GM19025 (cell line): ENCODE results near the gene IL4.

Experiments
- ATAC-seq: cut with Tn5 transposase; IDR thresholded peaks from one replicate; pipeline ENCODE4 v1.9.1; 2021; ENCODE audit warnings: mild to moderate bottlenecking, low read depth, moderate library complexity; ENCODE audit not compliant: unreplicated experiment

The IL4 gene

GRCh38 chr5:132657676-132658380 lies 16.0 kb upstream of the IL4 start, which contains the start of gene IL13:
IL13 (plus strand) TSS chr5:132658173; CDS start chr5:132658187, 14 bp downstream.
- no peak for ATAC-seq

DNA sequence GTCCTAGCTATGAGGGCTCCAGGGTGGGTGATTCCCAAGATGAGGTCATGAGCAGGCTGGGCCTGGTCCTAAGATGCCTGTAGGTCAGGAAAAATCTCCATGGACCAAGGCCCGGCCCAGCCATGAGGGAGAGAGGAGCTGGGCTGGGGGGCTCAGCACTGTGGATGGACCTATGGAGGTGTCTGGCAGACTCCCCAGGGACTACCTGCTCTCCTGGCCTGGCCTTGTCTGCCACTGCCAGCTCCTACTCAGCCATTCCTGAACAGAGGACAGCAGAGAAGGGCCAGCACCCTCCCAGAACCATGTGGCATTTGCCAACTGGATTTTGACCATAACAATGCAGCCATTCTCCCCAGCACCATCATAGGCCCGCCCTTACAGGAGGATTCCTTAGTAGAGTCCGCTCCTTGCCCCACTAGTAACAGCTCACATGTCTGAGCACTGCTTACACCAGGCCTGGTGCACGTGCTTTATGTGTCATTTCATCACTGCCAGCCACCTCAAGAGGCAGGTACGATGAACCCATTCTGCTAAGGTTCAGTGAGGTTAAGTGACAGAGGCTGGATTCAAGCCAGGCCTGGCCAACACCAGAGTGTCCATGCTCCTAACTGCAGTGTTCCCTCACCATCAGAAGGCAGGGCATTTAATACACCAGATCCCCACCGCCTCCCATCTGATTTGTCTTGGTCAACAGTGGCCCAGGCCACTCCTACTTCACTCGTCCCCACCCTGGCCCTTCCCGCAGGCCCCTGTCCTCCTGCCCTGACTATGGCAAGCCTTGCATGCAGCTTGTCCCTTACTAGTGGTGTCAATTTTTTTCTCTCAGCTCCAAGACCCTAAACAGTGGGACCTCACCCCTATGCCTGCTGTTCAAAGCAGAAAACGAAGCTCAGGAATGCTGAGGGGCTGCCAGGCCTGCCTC lies 15.1 kb upstream of the IL4 start:
- no peak for ATAC-seq

- no peak for ATAC-seq
These were observed 13.9 kb upstream of the IL4 start for GRCh38 chr5:132659598-132660493.

- ATAC-seq = no peak
These were observed 12.4 kb upstream of the IL4 start for GRCh38 chr5:132661231-132662003.

DNA sequence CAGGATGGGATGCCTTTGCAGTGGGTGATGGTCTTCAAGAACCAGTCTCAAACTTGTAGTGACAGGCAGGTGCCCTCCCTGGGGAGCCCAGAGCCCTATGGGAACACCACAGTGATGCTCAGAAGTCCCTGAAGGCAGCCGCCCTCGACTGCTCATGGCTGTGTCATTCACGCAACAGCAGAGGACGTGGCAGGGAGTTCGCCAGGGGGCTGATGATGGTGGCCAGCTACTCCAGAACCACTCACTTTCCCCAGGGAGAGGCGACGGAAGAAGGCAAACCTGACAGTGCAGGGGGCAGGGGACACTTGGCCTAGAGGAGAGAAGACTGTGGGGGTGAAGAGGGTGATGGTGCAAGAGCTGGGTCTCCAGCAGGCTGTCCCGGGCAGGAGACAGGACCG lies 11.8 kb upstream of the IL4 start:
- no peak for ATAC-seq

DNA sequence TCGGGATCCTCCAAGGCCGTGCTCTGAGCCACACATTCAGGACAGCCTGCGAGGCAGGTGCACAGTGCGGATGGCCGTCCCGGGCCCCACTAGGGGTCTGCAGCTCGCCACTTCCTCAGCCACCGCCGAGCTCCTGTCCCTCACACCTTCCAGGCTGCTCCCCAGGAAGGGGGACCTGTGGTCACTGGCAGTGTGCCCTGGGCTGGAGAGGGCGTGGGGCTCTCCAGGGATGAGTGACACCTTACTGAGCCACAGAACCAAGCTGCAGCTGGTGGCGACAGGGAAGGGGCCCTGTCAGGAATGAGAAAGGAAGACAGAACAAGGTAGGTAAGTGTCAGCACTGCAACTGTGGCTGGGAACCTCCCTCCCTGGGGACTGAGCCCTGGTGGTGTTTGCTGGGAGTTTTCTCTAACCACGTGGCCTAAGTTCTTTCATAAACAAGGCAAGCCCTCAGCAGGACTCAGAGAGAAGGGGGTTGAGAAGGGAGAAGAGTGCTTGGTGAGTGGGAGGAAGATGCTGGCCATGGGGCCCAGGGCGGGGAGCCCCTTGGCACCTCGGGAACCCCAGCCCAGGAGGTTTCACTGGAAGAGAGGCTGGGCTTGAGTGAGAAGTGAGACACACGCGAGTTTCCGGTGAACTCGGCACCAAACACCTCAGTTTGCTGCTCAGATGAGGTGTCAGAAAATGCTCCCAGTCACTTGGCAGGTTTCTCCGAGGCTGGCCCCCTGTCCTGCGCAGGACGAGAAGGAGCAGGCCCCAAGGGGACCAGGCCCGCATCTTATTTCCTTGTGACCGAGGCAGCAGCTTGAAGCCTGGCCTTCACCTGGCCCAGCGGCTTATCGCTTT lies 10.6 kb upstream of the IL4 start:
- peak; percentile 47 for ATAC-seq

GRCh38 chr5:132663771-132664695 lies 9.8 kb upstream of the IL4 start:
- ATAC-seq = peak; percentile 47

DNA sequence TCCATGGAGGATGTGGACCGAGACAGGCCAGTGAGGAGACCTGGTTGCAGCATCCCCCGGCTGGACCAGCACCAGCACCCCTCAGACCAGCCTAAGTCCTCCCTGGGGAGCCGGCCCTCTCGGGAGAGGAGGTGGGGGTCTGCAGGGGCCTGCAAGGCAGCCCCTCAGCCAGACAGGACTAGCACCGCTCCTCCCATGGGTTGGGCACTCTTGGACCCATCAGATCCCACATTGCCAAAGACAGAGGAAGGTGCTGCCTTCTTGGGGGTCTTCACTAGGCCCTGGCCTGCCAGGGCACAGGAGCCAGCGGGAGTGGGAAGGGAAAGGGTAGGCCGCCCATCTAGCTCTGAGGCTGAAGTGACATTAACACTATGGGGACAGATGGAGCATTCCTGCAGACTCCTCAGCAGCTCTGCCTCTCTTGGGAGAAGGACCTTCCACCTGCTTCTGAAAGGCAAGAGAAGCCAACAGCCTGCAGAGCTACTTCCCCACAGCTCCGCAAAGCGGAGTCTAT lies 9.0 kb upstream of the IL4 start:
- no peak for ATAC-seq

DNA sequence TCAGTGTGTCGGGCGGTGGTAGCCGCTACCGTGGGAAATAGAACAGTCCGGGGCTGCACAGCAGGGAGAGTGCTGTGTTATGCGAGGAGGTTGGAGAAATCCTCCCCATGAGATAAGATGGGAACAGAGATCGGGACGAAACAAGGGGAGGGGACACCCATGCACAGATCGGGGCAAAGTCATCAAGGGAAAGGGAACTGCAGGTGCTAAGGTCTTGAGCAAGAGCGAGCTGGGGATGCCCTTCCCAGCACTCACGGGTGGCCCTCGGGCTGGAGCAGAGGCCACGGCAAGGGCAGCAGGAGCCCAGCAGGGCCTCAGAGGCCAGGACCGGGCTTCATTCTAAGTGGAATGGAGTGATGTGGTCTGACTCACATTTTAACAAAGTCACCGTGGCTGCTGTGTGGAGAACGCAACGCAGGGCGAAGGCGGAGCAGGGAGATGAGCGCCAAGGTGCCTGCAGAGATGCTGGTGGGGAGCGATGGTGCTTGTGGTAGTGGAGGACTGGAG lies 8.2 kb upstream of the IL4 start:
- no peak for ATAC-seq

DNA sequence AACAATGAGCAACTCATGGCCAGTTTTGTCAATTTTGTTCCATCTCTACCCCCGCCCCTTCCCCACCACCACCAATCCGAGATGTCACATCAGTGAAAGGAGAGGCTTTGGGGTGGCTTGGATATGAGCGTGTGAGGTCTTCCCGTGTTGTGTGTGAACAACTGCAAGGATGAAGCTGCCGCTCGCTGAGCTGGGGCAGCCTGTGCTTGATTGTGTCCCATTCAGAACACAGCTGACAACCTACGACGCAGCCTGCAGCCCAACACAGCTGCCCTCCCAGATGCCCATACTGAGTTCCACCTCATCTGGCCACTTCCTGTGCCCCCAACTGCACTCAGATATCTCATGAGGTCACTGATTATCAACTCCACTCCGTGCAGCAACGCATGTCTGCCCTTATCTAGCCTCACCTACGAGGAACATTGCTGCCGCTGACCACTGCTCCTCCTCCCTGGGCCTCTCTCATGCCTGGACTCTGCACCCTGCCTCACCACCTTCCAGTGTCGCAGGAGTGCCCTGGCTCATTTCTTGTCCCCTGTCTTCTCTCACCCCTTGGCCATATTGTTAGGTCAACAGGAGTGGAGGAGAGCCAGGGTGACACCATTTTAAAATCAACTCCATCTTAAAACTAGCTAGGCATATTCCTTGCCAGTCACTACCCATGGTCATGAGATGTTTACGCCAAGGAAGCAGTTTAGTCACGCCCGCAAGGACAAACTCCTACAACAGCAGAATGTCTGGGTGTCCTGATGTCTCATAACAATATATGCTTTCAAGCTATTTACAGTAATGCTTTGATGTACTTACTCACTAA lies 7.3 kb upstream of the IL4 start:
- no peak for ATAC-seq

GRCh38 chr5:132667309-132667708 lies 6.5 kb upstream of the IL4 start:
- no peak for ATAC-seq

GRCh38 chr5:132667761-132668705 lies 5.8 kb upstream of the IL4 start:
- ATAC-seq = no peak

DNA sequence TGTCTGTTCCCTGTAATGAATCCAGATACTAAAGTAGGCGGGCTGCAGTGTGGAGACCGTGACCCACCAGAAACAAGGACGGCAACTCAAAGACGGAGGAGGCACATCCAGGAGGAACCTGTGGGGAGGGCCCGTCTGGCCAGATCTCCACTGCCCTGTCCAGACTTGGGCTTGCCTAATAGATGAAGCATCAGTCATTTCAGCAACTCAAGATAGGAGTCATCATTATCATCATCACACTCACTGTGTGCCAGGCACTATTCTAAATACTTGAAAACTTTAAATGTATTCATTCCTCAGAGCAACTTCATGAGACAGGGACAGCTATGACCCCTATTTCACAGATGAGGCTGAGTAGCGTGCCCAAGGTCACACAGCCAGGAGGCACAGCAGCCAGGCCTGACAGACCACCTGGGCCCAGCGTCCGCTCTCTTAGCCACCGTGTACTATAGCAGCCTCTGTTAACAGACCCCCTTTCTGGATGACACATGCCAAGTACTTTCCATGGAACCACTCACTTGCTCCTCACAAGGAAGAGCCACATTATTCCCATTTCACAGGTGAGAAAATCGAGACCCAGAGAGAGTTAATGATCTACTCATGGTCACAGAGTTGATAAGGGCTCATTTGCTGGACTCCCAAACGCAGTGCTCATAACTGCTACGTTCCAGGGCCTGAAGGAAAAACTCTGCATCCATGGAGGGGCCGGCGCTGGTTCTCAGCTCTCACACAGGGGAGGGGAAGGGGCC lies 4.9 kb upstream of the IL4 start:
- no peak for ATAC-seq

DNA sequence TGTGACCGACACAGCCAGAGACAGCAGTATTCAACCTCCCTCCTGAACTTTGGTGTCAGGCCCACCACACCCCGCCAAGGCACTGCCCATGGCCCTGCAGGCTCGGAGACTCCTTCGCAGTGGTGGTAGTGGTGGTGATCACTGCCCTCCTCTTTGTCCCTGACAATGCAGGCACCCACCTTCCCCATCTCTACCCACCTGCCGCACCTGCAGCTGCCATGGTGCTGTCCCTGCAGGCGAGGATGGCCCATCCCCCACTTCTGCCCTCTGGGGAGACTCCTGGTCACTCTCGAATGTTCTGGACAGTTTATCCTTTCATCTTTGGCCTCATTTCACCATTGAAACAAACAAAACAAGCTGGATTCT lies 4.4 kb upstream of the IL4 start:
- ATAC-seq = no peak
